GM21360 (cell line): ENCODE results near the gene ACP3.
"Not testable (repeated sequence)": the region's sequence is repeated elsewhere in the genome, so short reads cannot be mapped to it uniquely, and the experiment has no call there.

Experiments used
- ATAC-seq: cut with Tn5 transposase; IDR thresholded peaks from one replicate; pipeline ENCODE4 v1.9.1; 2021; ENCODE audit warnings: mild to moderate bottlenecking, moderate library complexity; ENCODE audit not compliant: unreplicated experiment

ACP3 gene

DNA sequence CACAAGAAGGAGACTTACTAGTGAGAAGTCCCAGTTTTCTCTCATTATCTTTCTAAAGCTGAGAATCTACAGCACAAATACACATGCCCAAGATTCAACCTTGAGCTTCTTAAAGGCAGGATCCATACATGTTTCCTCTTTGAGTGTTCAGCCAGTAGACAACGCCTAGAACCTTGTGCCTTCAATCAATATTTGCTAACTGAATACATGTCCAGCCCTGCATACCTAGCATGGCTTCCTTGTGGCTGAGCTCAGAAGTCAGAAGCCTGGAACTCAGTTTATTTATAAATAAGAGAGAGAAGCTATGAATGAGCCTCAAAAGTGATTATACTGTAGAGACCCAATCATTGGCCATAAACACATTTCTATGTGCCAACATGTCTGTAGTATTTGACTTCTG, 43.5 kb downstream of the ACP3 start:
- ATAC-seq: no peak

- ATAC-seq: no peak
Measured at GRCh38 chr3:132362329-132362728, 45.1 kb downstream of the ACP3 start.

DNA sequence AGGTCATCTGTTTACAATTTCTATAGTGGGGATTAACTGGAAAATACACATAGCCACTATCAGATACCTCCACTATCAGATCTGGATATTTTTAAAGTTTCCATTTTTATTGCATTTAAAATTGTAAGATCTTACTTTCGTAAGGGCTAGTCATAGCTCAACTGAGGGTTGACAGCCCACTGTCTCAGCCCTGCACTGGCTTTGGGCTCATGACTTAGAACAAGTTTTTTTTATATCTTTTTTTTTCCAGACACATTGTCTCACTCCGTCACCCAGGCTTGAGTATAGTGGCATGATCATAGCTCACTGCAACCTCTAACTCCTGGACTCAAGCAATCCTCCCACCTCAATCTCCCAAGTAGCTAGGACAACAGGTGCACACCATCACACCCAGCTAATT, 51.3 kb downstream of the ACP3 start:
- ATAC-seq: no peak

- ATAC-seq: no peak
Measured at GRCh38 chr3:132368962-132369361, 51.8 kb downstream of the ACP3 start.

DNA sequence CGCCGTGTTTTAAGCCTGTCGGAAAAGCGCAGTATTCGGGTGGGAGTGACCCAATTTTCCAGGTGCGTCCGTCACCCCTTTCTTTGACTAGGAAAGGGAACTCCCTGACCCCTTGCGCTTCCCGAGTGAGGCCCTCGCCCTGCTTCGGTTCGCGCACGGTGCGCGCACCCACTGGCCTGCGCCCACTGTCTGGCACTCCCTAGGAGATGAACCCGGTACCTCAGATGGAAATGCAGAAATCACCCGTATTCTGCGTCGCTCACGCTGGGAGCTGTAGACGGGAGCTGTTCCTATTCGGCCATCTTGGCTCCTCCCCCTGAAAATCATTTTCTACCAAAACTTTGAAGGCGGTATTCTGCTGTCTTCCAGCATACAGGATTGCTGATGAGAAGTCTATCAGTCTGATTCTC, 59.7 kb downstream of the ACP3 start:
- ATAC-seq: not testable (repeated sequence)

DNA sequence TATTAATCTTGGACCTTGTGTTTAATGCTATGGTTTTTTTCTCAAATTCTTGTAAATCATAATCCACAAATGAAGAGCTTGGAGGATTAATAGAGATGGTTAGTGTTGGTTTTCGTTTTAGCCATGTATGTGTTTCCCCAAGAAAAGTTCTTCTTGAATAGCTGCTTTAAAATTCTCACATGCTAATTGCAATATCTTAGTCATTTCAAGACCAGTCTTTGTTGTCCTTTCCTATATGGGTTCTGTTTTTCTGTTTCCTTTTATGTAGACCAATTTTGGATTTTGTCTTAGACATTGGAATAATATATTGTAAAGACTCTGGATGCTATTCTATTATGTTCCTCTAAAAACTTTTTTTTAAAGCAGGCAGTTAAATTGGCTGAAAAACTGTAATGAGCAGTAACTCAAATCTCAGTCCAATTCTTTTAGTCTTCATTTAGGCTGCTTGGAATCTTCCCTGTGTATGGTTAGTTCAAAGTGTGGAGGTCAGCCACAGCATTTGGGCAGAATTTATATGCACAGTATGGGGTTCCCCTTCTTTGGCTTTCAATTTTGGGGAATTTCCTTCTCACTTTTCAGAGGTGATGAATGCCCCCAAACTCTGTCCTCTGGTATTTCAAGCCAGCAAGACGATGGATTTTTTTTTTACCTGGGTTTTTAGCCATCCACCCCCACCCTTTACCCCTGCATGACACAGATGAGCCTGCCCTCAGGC, 61.0 kb downstream of the ACP3 start:
- no peak for ATAC-seq

DNA sequence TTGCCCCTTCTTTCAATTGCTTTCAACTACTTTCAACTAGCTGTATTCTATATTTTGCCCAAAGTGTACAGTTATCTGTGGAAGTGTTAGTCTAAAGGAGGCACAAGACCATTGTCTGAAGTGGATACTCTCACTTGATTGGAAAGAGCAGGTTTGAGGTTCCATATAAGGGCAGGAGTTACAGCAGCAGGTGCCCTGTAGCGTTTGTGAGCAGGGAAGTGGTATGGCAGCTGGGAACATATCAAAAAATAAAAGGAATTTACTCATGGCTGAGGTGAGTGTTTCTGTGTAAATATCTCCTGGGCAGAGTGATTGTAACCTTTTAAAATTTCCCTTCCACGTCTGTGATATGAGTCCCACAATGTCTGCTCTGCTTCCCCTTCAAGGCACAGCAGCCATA, 61.6 kb downstream of the ACP3 start:
- no peak for ATAC-seq

GRCh38 chr3:132380920-132381319, 63.7 kb downstream of the ACP3 start:
- ATAC-seq: no peak

DNA sequence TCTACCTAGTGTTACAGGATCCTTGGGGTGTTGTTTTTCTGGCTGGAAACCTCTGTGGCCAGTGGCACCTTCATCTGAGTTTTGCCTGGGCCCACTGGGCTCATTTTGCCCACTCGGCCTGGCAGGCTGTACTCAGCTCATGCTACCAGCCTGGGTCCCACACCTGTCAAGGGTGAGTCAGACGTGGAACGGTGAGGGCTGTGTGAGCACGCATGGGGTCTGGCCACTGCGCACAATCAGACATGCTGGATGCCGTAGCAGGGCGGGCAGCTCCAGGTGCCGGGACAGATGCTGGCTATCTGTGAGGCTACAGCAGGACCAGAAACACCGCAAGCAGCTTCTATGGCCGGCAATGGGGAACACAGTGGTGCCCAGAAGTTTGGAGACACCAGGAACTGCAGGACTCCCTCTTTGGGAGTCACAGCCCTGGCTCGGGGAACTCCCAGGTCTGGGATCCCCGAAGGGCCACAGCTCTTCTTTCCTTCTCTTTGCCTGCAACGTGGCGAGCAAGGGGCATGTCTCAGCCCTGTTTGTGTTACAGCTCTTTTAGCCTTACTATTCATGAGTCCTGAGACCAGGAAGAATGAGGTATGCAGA, 64.2 kb downstream of the ACP3 start:
- ATAC-seq: no peak

- ATAC-seq: no peak
Measured at GRCh38 chr3:132382267-132382666, 65.1 kb downstream of the ACP3 start.

GRCh38 chr3:132382688-132383194, 65.5 kb downstream of the ACP3 start:
- ATAC-seq: no peak

GRCh38 chr3:132386259-132386658, 69.1 kb downstream of the ACP3 start:
- no peak for ATAC-seq

DNA sequence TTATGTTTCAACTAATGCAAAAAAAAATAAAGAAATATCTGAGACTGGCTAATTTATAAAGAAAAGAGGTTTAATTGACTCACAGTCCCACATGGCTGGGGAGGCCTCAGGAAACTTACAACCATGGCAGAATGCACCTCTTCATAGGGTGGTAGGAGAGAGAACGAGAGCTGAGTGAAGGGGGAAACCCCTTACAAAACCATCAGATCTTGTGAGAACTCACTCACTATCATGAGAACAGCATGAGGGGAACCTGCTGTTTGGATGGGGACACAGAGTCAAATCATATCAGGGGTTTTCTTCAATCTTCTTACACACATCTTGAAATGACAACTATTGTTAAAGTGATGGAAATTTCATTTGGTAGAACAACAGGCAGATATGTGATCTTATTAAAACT, 75.5 kb downstream of the ACP3 start:
- ATAC-seq: not testable (repeated sequence)

DNA sequence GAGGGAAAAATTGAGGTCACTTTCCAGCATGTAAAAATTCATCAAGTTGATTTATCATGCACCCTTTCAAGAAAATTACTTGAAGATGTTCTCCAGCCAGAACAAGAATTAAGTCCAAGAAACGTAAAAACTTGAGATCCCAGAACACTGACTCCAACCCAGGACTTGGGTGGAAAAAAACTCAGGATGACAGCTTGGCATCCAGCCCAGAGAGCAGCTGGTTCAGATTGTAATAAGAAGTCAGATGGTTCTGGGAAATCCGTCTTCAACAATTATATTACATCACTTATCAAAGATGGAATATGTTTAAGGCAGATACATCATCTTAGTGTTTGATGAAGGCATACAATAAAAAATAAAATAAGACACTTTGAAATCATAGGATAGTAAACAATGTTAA, 77.1 kb downstream of the ACP3 start:
- no peak for ATAC-seq

- no peak for ATAC-seq
Measured at GRCh38 chr3:132395126-132395525, 77.9 kb downstream of the ACP3 start.

GRCh38 chr3:132396255-132396654, 79.0 kb downstream of the ACP3 start:
- ATAC-seq: no peak

- ATAC-seq: not testable (repeated sequence)
Measured at GRCh38 chr3:132396776-132397175, 79.6 kb downstream of the ACP3 start.

- ATAC-seq: no peak
Measured at GRCh38 chr3:132399054-132399929, 82.1 kb downstream of the ACP3 start.

DNA sequence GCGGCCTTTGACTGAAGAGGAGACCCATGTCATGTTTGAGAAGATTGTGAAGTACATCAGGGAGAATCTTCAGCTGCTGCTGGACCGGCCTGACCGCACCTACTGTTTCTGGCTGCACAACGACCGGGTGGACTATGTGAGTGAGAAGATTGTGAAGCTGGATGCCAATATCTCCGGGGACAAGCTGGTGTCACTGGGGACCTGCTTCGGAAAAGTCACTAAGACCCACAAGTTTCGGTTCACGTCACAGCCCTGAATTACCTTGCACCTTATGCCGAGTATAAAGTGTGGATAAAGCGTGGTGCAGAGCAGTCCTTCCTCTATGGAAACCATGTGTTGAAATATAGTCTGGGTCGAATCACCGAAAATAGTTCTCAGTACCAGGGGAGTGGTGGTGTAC, 84.0 kb downstream of the ACP3 start:
- no peak for ATAC-seq

DNA sequence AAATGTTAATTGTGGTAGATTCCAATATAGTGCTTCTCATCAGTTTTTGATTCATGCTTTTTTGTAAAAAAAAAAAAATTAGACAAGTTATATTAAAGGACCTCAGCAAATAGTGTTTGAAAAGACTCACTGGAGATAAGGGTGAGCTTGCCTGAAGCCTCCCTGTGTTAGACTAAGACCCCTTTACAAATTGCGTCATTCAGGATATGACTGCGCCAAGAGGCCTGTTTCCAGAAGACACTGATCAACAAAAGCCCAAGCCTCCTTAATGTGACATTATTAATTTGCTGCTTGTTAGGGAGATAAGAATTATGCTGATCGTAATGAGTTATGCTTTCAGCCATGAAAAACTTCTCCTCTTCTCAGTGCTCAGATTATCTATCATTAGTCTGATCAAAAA, 87.1 kb downstream of the ACP3 start:
- no peak for ATAC-seq

- no peak for ATAC-seq
Measured at GRCh38 chr3:132405188-132405587, 88.0 kb downstream of the ACP3 start.
